H54 (cell line): ENCODE data around the gene PRAMEF8.
"Not testable (repeated sequence)": the region's sequence is repeated elsewhere in the genome, so short reads cannot be mapped to it uniquely, and the experiment has no call there.

Source experiments
- DNase-seq: peaks from one replicate; pipeline ENCODE4 v3.0.0; 2011; ENCODE audit warnings: low spot score, mixed read lengths; ENCODE audit not compliant: insufficient read length
- FAIRE-seq: peaks from 3 replicates; lab custom pipeline; 2011; peaks lifted over from hg19 to GRCh38; lab: Jason Lieb, UNC

The PRAMEF8 gene

GRCh38 chr1:13285037-13285436, at the start of gene PRAMEF8:
TSS of gene PRAMEF8 (minus strand) at chr1:13285137. CDS start at chr1:13284091, 1,046 bp downstream.
- not testable (repeated sequence) for DNase-seq, FAIRE-seq

- not testable (repeated sequence) for DNase-seq, FAIRE-seq
Measured at GRCh38 chr1:13315281-13315680, 30.3 kb upstream of the PRAMEF8 start, which contains the start of gene PRAMEF15. TSS of gene PRAMEF15 (plus strand) at chr1:13315581. CDS start at chr1:13318408, 2,827 bp downstream.

GRCh38 chr1:13303239-13303638, 18.3 kb upstream of the PRAMEF8 start, which contains the start of gene PRAMEF33:
TSS of gene PRAMEF33 (plus strand) at chr1:13303539. CDS start at chr1:13305955, 2,416 bp downstream.
- not testable (repeated sequence) for DNase-seq, FAIRE-seq

GRCh38 chr1:13302197-13302596, 17.3 kb upstream of the PRAMEF8 start:
- not testable (repeated sequence) for DNase-seq, FAIRE-seq

- FAIRE-seq, DNase-seq: not testable (repeated sequence)
Measured at GRCh38 chr1:13298699-13299098, 13.8 kb upstream of the PRAMEF8 start.

GRCh38 chr1:13297216-13297931, 12.4 kb upstream of the PRAMEF8 start:
- FAIRE-seq, DNase-seq: not testable (repeated sequence)

- not testable (repeated sequence) for DNase-seq, FAIRE-seq
Measured at GRCh38 chr1:13289030-13289429, 4.1 kb upstream of the PRAMEF8 start.

- not testable (repeated sequence) for FAIRE-seq, DNase-seq
Measured at GRCh38 chr1:13279617-13280016, 5.3 kb downstream of the PRAMEF8 start.

GRCh38 chr1:13277016-13277415, 7.9 kb downstream of the PRAMEF8 start:
- FAIRE-seq, DNase-seq: not testable (repeated sequence)

- not testable (repeated sequence) for FAIRE-seq, DNase-seq
Measured at GRCh38 chr1:13265124-13265523, 19.8 kb downstream of the PRAMEF8 start.

- FAIRE-seq, DNase-seq: not testable (repeated sequence)
Measured at GRCh38 chr1:13253898-13254297, 31.0 kb downstream of the PRAMEF8 start, which contains the start of gene PRAMEF5. TSS of gene PRAMEF5 (plus strand) at chr1:13254198. CDS start at chr1:13259269, 5,071 bp downstream.

- FAIRE-seq, DNase-seq: not testable (repeated sequence)
Measured at GRCh38 chr1:13247122-13247521, 37.8 kb downstream of the PRAMEF8 start.

- FAIRE-seq, DNase-seq: not testable (repeated sequence)
Measured at GRCh38 chr1:13246554-13246871, 38.4 kb downstream of the PRAMEF8 start.

- not testable (repeated sequence) for FAIRE-seq
Measured at GRCh38 chr1:13245841-13246553, 38.9 kb downstream of the PRAMEF8 start.

GRCh38 chr1:13243536-13244263, 41.2 kb downstream of the PRAMEF8 start:
- not testable (repeated sequence) for FAIRE-seq, DNase-seq

More at GRCh38 chr1:13245841-13246553, 38.9 kb downstream of the PRAMEF8 start:
- DNase-seq, result not testable (repeated sequence)

GRCh38 chr1:13239633-13240032, 45.3 kb downstream of the PRAMEF8 start:
- DNase-seq, FAIRE-seq: not testable (repeated sequence)

- not testable (repeated sequence) for DNase-seq, FAIRE-seq
Measured at GRCh38 chr1:13237572-13237971, 47.4 kb downstream of the PRAMEF8 start.

- not testable (repeated sequence) for DNase-seq, FAIRE-seq
Measured at GRCh38 chr1:13234057-13234456, 50.9 kb downstream of the PRAMEF8 start.

GRCh38 chr1:13232056-13232455, 52.9 kb downstream of the PRAMEF8 start:
- DNase-seq, result not testable (repeated sequence)

More at GRCh38 chr1:13232056-13232455, 52.9 kb downstream of the PRAMEF8 start:
- not testable (repeated sequence) for FAIRE-seq
